ENCODE data around the gene GNL1. TPM values are rescaled to one million over a fixed set of nuclear protein-coding genes. Genes with fewer than 3 reads are reported as not detected.

Gene GNL1
- polyA plus RNA-seq, 2 donors = 27.9 to 29.0 TPM

DNA sequence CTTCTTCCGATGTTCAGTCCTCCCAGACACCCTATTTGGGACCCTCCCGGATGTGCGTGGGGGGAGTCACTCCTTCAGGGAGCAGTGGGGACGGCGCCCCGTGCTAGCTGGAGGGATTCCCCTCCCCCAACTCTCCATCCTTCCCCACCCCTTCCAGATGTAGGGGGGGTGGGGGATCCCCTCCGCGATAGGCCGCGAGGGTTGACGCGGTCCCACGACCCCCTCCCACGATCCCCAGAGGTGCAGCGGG, 548 bp downstream of the GNL1 start:
- H3K27ac ChIP-seq (ENCODE audit: low read depth in 2 of 2, low read length in 1 of 2) = peak overlapping the region; percentile 94 to 99
- H3K27me3 ChIP-seq (ENCODE audit: control insufficient read depth in 1 of 2, insufficient read depth in 2 of 2, low read length in 2 of 2) = no peaks in the 10 kb centered on the region
- peaks cover 0 to 4% of the 10 kb centered on the region in 2 donors for H3K4me1 ChIP-seq (ENCODE audit: control insufficient read depth in 2 of 2, insufficient read depth in 2 of 2, low read length in 1 of 2)
- no peaks in the 10 kb centered on the region for H3K9me3 ChIP-seq (ENCODE audit: control insufficient read depth in 2 of 2, insufficient read depth in 1 of 2, low read depth in 1 of 2, low read length in 1 of 2)
- H3K4me3 ChIP-seq (ENCODE audit: low read depth in 1 of 2, low read length in 2 of 2) = peak overlapping the region; percentile 82 to 95
- H3K36me3 ChIP-seq (ENCODE audit: control insufficient read depth in 2 of 2, insufficient read depth in 2 of 2, low read length in 1 of 2) = peaks cover 2 to 18% of the 10 kb centered on the region in 2 donors
- 0% methylated on average over 14 to 15 of the region's 15 CpGs for WGBS, 2 donors

DNA sequence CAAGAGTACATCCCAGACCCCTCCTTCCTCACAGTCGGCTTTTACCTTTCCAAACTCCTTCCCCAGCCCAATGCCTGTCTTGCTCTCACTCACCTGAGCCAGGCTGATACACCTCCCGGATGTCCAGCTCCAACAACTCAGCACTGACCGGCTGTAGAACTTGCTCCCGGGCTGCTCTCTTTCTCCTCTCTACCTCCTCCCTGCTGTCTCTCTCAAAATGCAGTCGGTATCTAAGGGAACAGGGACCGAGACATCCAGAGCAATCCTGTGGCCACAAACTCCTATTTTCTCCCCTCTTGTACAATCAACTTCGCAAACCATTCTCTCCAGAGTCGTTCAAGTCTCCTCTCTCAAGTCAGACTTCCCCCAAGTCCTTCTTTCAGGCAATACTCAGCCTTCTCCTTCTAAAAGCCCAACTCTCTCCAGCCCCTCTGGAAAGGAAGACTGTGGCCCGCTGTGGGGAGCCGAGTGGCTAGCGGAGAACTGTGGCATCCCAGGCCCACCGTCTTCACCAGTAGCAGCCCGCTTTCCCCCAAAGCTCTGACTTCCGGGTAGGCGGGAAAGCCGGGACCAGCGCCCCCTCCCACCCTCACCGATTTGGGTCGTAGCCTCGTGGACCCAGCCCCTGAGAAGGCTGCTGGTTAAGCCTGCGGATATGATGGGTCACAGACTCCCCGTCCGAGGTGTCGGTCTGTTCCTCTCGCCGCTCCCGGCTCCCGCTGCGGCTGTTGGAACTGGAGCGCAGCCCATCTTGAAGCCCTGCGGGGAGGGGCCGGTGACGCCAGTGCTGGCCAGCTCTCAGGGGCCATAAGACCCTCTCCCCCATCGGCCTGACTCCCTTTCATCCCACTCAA, 1.1 kb downstream of the GNL1 start:
- Histone ChIP-seq H3K27me3 (ENCODE audit: control insufficient read depth in 1 of 2, insufficient read depth in 2 of 2, low read length in 2 of 2) (no peaks in the 10 kb centered on the region), H3K4me1 (ENCODE audit: control insufficient read depth in 2 of 2, insufficient read depth in 2 of 2, low read length in 1 of 2) (peaks cover 0 to 4% of the 10 kb centered on the region in 2 donors), H3K9me3 (ENCODE audit: control insufficient read depth in 2 of 2, insufficient read depth in 1 of 2, low read depth in 1 of 2, low read length in 1 of 2) (no peaks in the 10 kb centered on the region), H3K36me3 (ENCODE audit: control insufficient read depth in 2 of 2, insufficient read depth in 2 of 2, low read length in 1 of 2) (peaks cover 2 to 19% of the 10 kb centered on the region in 2 donors), H3K27ac (ENCODE audit: low read depth in 2 of 2, low read length in 1 of 2) (peak overlapping the region; percentile 94 to 99), H3K4me3 (ENCODE audit: low read depth in 1 of 2, low read length in 2 of 2) (peak overlapping the region; percentile 82 to 95)
- 10 to 11% methylated on average over 34 of the region's 34 CpGs for WGBS, 2 donors

DNA sequence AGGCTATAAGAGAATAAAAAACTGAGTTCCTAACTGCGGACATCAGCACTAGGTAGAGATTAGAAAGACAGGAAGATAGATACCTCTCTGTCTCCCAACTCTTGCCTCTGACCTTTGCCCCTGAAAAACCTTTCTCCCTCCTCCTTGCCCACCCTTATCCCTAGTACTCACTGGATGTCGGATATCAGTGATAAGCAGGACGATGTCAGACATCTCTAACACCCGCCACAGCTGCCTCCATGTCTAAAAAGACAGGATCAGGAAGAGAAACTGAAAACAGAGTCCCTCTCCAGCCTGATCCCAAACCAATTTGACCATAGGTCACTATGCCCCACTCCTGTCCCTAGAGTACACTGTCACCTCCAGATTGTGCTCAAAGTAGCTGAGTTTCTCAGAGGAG, 1.9 kb downstream of the GNL1 start:
- H3K27ac ChIP-seq (ENCODE audit: low read depth in 2 of 2, low read length in 1 of 2) = no peak overlapping the region
- 95 to 99% methylated on average over 4 of the region's 4 CpGs for WGBS, 2 donors
- H3K9me3 ChIP-seq (ENCODE audit: control insufficient read depth in 2 of 2, insufficient read depth in 1 of 2, low read depth in 1 of 2, low read length in 1 of 2) = no peaks in the 10 kb centered on the region
- H3K4me3 ChIP-seq (ENCODE audit: low read depth in 1 of 2, low read length in 2 of 2) = no peak overlapping the region
- H3K36me3 ChIP-seq (ENCODE audit: control insufficient read depth in 2 of 2, insufficient read depth in 2 of 2, low read length in 1 of 2) = peaks cover 2 to 21% of the 10 kb centered on the region in 2 donors
- H3K27me3 ChIP-seq (ENCODE audit: control insufficient read depth in 1 of 2, insufficient read depth in 2 of 2, low read length in 2 of 2) = no peaks in the 10 kb centered on the region
- H3K4me1 ChIP-seq (ENCODE audit: control insufficient read depth in 2 of 2, insufficient read depth in 2 of 2, low read length in 1 of 2) = peaks cover 0 to 4% of the 10 kb centered on the region in 2 donors

DNA sequence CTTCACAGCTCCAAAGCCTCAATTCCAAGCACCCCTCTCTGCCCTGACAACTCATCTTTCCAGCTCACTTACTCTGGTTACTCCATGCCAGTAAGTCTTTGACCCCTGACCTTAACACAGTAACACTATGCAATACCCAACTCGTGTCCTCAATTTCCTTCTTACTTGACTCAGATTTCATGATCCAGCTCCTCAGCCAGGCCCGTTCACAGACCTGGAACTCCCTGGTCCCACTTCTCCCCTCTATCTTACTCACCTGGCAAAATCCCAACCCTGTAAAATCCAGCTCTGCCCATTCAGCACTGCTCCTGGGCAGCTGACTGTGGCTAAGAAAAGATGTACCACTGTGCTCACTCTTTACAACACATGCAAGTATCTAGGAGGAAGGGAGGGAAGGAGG, 7.9 kb downstream of the GNL1 start:
- no peak overlapping the region for H3K4me3 ChIP-seq (ENCODE audit: low read depth in 1 of 2, low read length in 2 of 2)
- peaks cover 9 to 29% of the 10 kb centered on the region in 2 donors for H3K36me3 ChIP-seq (ENCODE audit: control insufficient read depth in 2 of 2, insufficient read depth in 2 of 2, low read length in 1 of 2)
- no peaks in the 10 kb centered on the region for H3K9me3 ChIP-seq (ENCODE audit: control insufficient read depth in 2 of 2, insufficient read depth in 1 of 2, low read depth in 1 of 2, low read length in 1 of 2)
- 72 to 73% methylated on average over 2 of the region's 2 CpGs for WGBS, 2 donors
- H3K27me3 ChIP-seq (ENCODE audit: control insufficient read depth in 1 of 2, insufficient read depth in 2 of 2, low read length in 2 of 2) = no peaks in the 10 kb centered on the region
- H3K4me1 ChIP-seq (ENCODE audit: control insufficient read depth in 2 of 2, insufficient read depth in 2 of 2, low read length in 1 of 2) = no peaks in the 10 kb centered on the region
- no peak overlapping the region for H3K27ac ChIP-seq (ENCODE audit: low read depth in 2 of 2, low read length in 1 of 2)

DNA sequence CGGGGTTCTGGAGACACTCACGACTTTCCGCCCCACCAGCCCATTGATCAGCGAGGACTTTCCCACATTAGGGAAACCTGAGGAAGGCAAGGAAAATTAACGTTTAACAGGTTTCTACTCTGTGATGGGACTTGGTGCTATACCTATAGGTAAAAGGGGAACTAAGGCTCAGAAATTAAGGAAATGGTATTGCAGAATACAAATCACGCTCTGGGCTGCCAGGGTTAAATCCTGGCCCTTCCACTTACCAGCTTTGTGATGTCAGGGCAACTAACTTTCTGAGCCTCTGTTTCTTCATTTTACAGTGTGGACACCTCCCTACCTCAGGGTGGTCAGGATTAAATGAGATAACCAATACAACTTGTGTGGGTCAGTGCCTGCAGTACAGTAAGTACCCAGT, 8.8 kb downstream of the GNL1 start:
- no peak overlapping the region for H3K27ac ChIP-seq (ENCODE audit: low read depth in 2 of 2, low read length in 1 of 2)
- no peaks in the 10 kb centered on the region for H3K27me3 ChIP-seq (ENCODE audit: control insufficient read depth in 1 of 2, insufficient read depth in 2 of 2, low read length in 2 of 2)
- WGBS, 2 donors = 92 to 93% methylated on average over 6 of the region's 6 CpGs
- H3K4me3 ChIP-seq (ENCODE audit: low read depth in 1 of 2, low read length in 2 of 2) = no peak overlapping the region
- no peaks in the 10 kb centered on the region for H3K4me1 ChIP-seq (ENCODE audit: control insufficient read depth in 2 of 2, insufficient read depth in 2 of 2, low read length in 1 of 2)
- no peaks in the 10 kb centered on the region for H3K9me3 ChIP-seq (ENCODE audit: control insufficient read depth in 2 of 2, insufficient read depth in 1 of 2, low read depth in 1 of 2, low read length in 1 of 2)
- peaks cover 9 to 22% of the 10 kb centered on the region in 2 donors for H3K36me3 ChIP-seq (ENCODE audit: control insufficient read depth in 2 of 2, insufficient read depth in 2 of 2, low read length in 1 of 2)

DNA sequence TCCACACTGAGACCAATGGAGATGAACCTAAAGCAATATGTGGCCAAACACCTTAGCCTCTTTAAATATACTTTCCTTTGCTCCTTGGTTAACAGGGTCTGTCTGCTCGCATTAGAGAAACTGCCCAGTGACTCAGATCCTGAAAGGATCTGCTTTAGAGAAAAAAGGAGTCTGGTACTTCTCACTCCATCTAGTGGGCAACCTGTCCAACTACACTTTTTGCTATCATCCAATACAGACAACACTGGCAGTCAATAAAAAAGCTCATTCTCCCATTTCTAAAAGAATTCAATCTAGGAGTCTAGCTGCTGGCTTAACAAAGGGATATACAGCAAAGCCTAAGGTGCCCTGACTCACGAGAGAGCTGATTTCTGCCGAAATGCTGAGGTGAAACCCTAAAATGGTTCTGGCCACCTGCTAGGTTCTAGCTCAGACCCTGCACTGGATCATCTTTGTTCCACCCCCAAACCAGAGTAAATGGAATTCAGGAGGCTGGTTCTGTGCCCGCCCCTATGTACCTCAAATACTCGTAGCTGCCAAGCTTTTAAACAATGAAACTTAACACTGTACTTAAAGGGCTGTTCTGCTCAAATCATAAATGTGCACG, 11.5 kb downstream of the GNL1 start:
- Histone ChIP-seq H3K4me1 (ENCODE audit: control insufficient read depth in 2 of 2, insufficient read depth in 2 of 2, low read length in 1 of 2) (no peaks in the 10 kb centered on the region), H3K9me3 (ENCODE audit: control insufficient read depth in 2 of 2, insufficient read depth in 1 of 2, low read depth in 1 of 2, low read length in 1 of 2) (no peaks in the 10 kb centered on the region), H3K36me3 (ENCODE audit: control insufficient read depth in 2 of 2, insufficient read depth in 2 of 2, low read length in 1 of 2) (peaks cover 7 to 16% of the 10 kb centered on the region in 2 donors), H3K27me3 (ENCODE audit: control insufficient read depth in 1 of 2, insufficient read depth in 2 of 2, low read length in 2 of 2) (no peaks in the 10 kb centered on the region), H3K27ac (ENCODE audit: low read depth in 2 of 2, low read length in 1 of 2) (no peak overlapping the region), H3K4me3 (ENCODE audit: low read depth in 1 of 2, low read length in 2 of 2) (no peak overlapping the region)
- WGBS, 2 donors = 28 to 35% methylated on average over 6 of the region's 6 CpGs

DNA sequence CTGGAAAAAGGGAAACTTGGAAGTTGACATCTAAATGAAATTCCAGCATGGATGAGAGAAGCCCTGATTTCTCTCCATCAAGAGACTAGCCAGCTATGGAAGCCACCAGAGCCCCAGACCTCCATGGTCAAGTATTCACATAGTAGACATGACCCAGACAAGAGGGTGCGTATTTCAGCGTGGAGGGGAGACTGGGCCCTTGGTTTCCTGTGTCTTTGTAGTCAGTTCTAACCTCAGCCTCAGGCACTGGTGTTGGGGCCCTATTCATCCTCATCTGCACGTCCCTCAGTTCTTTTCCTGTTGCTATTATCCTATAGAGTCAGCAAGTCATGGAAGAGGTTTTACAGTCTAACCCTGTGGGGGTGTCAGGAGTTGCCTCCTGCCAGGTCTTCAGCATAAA, 12.5 kb downstream of the GNL1 start:
- H3K9me3 ChIP-seq (ENCODE audit: control insufficient read depth in 2 of 2, insufficient read depth in 1 of 2, low read depth in 1 of 2, low read length in 1 of 2) = no peaks in the 10 kb centered on the region
- no peak overlapping the region for H3K27ac ChIP-seq (ENCODE audit: low read depth in 2 of 2, low read length in 1 of 2)
- 74 to 84% methylated on average over 3 of the region's 3 CpGs for WGBS, 2 donors
- peaks cover 7 to 14% of the 10 kb centered on the region in 2 donors for H3K36me3 ChIP-seq (ENCODE audit: control insufficient read depth in 2 of 2, insufficient read depth in 2 of 2, low read length in 1 of 2)
- no peak overlapping the region for H3K4me3 ChIP-seq (ENCODE audit: low read depth in 1 of 2, low read length in 2 of 2)
- no peaks in the 10 kb centered on the region for H3K4me1 ChIP-seq (ENCODE audit: control insufficient read depth in 2 of 2, insufficient read depth in 2 of 2, low read length in 1 of 2)
- no peaks in the 10 kb centered on the region for H3K27me3 ChIP-seq (ENCODE audit: control insufficient read depth in 1 of 2, insufficient read depth in 2 of 2, low read length in 2 of 2)

DNA sequence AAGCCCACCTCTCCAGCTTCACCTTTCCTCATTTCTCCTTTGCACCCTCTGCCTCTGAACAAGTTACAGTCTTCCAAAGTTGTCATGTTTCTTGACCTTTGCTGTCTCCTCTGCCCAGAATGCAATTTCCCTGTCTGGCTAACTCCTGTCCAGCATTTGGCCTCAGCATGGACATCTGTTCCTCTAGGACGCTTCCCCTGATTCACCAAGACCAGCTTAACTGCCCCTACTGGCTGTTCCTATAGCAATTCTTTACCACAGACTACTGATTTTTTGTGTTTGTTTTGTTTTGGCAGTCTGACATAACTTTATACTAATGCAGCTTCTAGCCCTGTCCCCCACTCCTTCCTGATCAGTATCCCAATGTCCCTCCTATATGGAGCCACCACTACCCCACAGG, 13.4 kb downstream of the GNL1 start:
- no peak overlapping the region for H3K27ac ChIP-seq (ENCODE audit: low read depth in 2 of 2, low read length in 1 of 2)
- H3K36me3 ChIP-seq (ENCODE audit: control insufficient read depth in 2 of 2, insufficient read depth in 2 of 2, low read length in 1 of 2) = peaks cover 7 to 11% of the 10 kb centered on the region in 2 donors
- no peaks in the 10 kb centered on the region for H3K27me3 ChIP-seq (ENCODE audit: control insufficient read depth in 1 of 2, insufficient read depth in 2 of 2, low read length in 2 of 2)
- H3K9me3 ChIP-seq (ENCODE audit: control insufficient read depth in 2 of 2, insufficient read depth in 1 of 2, low read depth in 1 of 2, low read length in 1 of 2) = no peaks in the 10 kb centered on the region
- 69 to 74% methylated on average over 1 of the region's 1 CpG for WGBS, 2 donors
- no peak overlapping the region for H3K4me3 ChIP-seq (ENCODE audit: low read depth in 1 of 2, low read length in 2 of 2)
- no peaks in the 10 kb centered on the region for H3K4me1 ChIP-seq (ENCODE audit: control insufficient read depth in 2 of 2, insufficient read depth in 2 of 2, low read length in 1 of 2)

DNA sequence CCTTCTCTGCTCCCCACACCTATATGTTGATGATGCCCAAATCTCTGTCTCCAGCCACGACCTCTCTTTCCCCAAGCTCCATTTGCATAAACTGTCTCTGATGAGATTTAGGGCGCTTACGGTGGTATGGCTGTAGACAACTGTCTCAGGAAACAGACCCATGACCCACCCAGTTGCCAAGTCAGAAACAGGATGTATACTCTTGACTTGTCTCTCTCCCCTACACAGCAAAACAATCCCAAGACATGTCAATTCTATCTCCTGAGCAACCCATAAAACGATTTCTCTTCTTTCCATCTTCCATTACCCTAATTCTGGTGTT, 13.9 kb downstream of the GNL1 start:
- H3K4me3 ChIP-seq (ENCODE audit: low read depth in 1 of 2, low read length in 2 of 2) = no peak overlapping the region

More for the DNA sequence above, 13.9 kb downstream of the GNL1 start:
- WGBS, 2 donors = 26 to 30% methylated on average over 4 of the region's 4 CpGs
- Histone ChIP-seq H3K4me1 (ENCODE audit: control insufficient read depth in 2 of 2, insufficient read depth in 2 of 2, low read length in 1 of 2) (no peaks in the 10 kb centered on the region), H3K36me3 (ENCODE audit: control insufficient read depth in 2 of 2, insufficient read depth in 2 of 2, low read length in 1 of 2) (peaks cover 6 to 11% of the 10 kb centered on the region in 2 donors), H3K27ac (ENCODE audit: low read depth in 2 of 2, low read length in 1 of 2) (peak overlapping the region in 1 of 2 donors; percentile 35), H3K9me3 (ENCODE audit: control insufficient read depth in 2 of 2, insufficient read depth in 1 of 2, low read depth in 1 of 2, low read length in 1 of 2) (no peaks in the 10 kb centered on the region), H3K27me3 (ENCODE audit: control insufficient read depth in 1 of 2, insufficient read depth in 2 of 2, low read length in 2 of 2) (no peaks in the 10 kb centered on the region)

Data from esophagus (tissue), 2 donors.